OCI-LY1 (cell line): Measurements from ENCODE around the gene ADAMTS14.

Experiments used
- H2AFZ ChIP-seq: fragments of 200-600 bp; sonication (generic), shearing (Covaris generic); 2 replicates; pipeline ENCODE4 v1.6.0; 2014; ENCODE audit warnings: antibody characterized with exemption, mild to moderate bottlenecking, low read length
- H3F3A ChIP-seq: fragments of 200-600 bp; sonication (generic), shearing (Covaris generic); 2 replicates; pipeline ENCODE4 v1.6.0; 2014; ENCODE audit warnings: mild to moderate bottlenecking, antibody characterized with exemption, low read length, moderate library complexity; ENCODE audit not compliant: insufficient read depth
- H3K27ac ChIP-seq: fragments of 200-600 bp; sonication (generic); 2 replicates; pipeline ENCODE4 v1.5.1; 2014; ENCODE audit warnings: low read length, mixed run types, mild to moderate bottlenecking, low read depth; ENCODE audit not compliant: poor library complexity, severe bottlenecking
- H3K27me3 ChIP-seq: fragments of 200-600 bp; sonication (generic); 2 replicates; pipeline ENCODE4 v1.6.0; 2014; ENCODE audit warnings: antibody characterized with exemption, mild to moderate bottlenecking, low read length, moderate library complexity; ENCODE audit not compliant: insufficient read depth
- H3K36me3 ChIP-seq: fragments of 200-600 bp; sonication (generic); 2 replicates; pipeline ENCODE4 v1.6.1; 2014; ENCODE audit warnings: mild to moderate bottlenecking, antibody characterized with exemption, low read length, moderate library complexity, mixed read lengths; ENCODE audit not compliant: insufficient read depth
- H3K4me1 ChIP-seq: fragments of 200-600 bp; sonication (generic); 2 replicates; pipeline ENCODE4 v1.5.1; 2014; ENCODE audit warnings: mild to moderate bottlenecking, low read length, moderate library complexity; ENCODE audit not compliant: insufficient read depth, severe bottlenecking
- H3K4me2 ChIP-seq: fragments of 200-600 bp; sonication (generic), shearing (Covaris generic); 2 replicates; pipeline ENCODE4 v1.6.1; 2014; ENCODE audit warnings: low read length
- H3K4me3 ChIP-seq: fragments of 200-600 bp; sonication (generic); 2 replicates; pipeline ENCODE4 v1.5.1; 2014; ENCODE audit warnings: low read length, low read depth, mild to moderate bottlenecking, mixed read lengths; ENCODE audit not compliant: poor library complexity, severe bottlenecking
- H3K79me2 ChIP-seq: fragments of 200-600 bp; shearing (Covaris generic); 2 replicates; pipeline ENCODE4 v1.6.1; 2016; ENCODE audit warnings: mixed run types, low read length, mixed read lengths; ENCODE audit not compliant: insufficient read depth
- H3K9ac ChIP-seq: fragments of 200-600 bp; sonication (generic), shearing (Covaris generic); 2 replicates; pipeline ENCODE4 v1.6.1; 2014; ENCODE audit warnings: mild to moderate bottlenecking, low read length, mixed read lengths
- H3K9me2 ChIP-seq: fragments of 200-600 bp; sonication (generic), shearing (Covaris generic); 2 replicates; pipeline ENCODE4 v1.6.1; 2014; ENCODE audit warnings: low read depth, mild to moderate bottlenecking, low read length, mixed read lengths
- H3K9me3 ChIP-seq: fragments of 200-600 bp; shearing (Covaris generic); 2 replicates; pipeline ENCODE4 v1.6.1; 2014; ENCODE audit warnings: low read length, mixed read lengths
- H4K20me1 ChIP-seq: fragments of 200-600 bp; sonication (generic), shearing (Covaris generic); 2 replicates; pipeline ENCODE4 v1.6.0; 2016; ENCODE audit warnings: mild to moderate bottlenecking, low read length; ENCODE audit not compliant: insufficient read depth
- EZH2 ChIP-seq: fragments of 200-600 bp; sonication (generic), shearing (Covaris generic); IDR thresholded peaks from 2 replicates; pipeline ENCODE4 v1.8.0; 2017; ENCODE audit warnings: borderline replicate concordance, mixed run types, mild to moderate bottlenecking, antibody characterized with exemption, low read length, moderate library complexity, mixed read lengths
- TF ChIP-seq, protein P1 (sequence below): fragments of 200-600 bp; sonication (generic), shearing (Covaris generic); IDR thresholded peaks from 2 replicates; pipeline ENCODE4 v1.5.1; 2017; ENCODE audit warnings: mild to moderate bottlenecking, antibody characterized with exemption, low read length, moderate library complexity, mixed read lengths

ADAMTS14 gene

DNA sequence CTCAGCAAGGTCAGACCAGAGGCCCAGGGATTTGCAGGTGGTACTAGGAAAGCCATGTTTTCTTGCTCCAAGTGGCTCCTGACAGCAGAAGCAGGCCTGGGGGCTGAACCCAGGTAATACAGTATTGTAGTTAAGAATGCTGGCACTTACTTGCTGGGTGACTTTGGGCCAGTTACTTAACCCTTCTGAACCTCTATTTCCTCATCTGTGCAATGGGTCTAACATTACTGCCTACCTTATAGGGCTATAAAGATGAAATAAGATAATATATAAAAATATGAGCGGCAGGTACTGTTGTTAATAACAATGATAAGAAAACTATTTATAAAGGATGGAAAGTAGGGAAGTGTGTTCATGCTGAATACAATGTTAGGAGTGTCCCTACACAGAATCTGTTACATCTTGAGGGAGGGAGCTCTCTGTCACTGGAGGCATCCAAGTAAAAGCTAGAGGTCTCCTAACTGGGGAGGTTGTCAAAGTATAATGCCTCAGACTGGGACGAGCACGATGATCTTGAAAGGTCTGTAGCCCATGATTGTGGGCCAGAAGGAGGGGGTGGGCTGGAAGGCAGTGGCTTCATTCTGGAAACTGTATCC is 26.9 kb downstream of the ADAMTS14 start:
- peaks cover 11% of the 10 kb centered on the region for H3K4me1 ChIP-seq
- no peaks in the 10 kb centered on the region for H4K20me1 ChIP-seq
- H3K36me3 ChIP-seq: no peaks in the 10 kb centered on the region
- no peak for TF ChIP-seq EZH2
- TF ChIP-seq, protein P1, sequence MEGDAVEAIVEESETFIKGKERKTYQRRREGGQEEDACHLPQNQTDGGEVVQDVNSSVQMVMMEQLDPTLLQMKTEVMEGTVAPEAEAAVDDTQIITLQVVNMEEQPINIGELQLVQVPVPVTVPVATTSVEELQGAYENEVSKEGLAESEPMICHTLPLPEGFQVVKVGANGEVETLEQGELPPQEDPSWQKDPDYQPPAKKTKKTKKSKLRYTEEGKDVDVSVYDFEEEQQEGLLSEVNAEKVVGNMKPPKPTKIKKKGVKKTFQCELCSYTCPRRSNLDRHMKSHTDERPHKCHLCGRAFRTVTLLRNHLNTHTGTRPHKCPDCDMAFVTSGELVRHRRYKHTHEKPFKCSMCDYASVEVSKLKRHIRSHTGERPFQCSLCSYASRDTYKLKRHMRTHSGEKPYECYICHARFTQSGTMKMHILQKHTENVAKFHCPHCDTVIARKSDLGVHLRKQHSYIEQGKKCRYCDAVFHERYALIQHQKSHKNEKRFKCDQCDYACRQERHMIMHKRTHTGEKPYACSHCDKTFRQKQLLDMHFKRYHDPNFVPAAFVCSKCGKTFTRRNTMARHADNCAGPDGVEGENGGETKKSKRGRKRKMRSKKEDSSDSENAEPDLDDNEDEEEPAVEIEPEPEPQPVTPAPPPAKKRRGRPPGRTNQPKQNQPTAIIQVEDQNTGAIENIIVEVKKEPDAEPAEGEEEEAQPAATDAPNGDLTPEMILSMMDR: no peak
- H3K27ac ChIP-seq: no peak overlapping the region
- no peaks in the 10 kb centered on the region for H3F3A ChIP-seq
- no peaks in the 10 kb centered on the region for H3K9me2 ChIP-seq
- H2AFZ ChIP-seq: no peak overlapping the region
- no peak overlapping the region for H3K9ac ChIP-seq
- no peak overlapping the region for H3K4me2 ChIP-seq
- no peaks in the 10 kb centered on the region for H3K9me3 ChIP-seq
- H3K4me3 ChIP-seq: no peak overlapping the region
- no peaks in the 10 kb centered on the region for H3K27me3 ChIP-seq
- H3K79me2 ChIP-seq: no peaks in the 10 kb centered on the region

DNA sequence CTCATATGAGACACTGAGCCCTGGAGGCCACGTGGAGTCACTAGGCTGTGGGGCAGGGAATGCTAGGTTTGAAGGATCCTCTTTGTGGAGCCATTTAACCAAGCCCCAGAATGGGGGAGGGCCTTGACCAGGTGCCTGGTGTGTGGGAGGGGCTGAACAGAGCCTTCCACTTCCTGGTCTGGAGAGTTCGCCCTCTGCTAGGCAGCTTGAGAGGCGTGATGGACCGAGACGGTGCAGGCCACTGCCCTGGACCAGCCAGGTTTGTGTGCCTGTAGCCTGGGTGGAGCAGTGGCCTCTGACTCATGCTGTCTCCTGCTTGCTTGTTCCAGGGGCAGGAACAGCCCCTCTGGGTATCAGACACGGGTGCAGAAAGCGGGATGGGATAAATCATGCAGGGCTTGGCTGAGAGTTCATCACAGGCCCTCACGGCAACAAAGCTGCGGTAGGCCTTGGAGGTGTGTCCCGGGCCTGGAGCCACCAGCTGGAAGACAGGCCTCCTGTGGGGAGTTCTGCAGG is 27.4 kb downstream of the ADAMTS14 start:
- Histone ChIP-seq H3K9me2 (no peaks in the 10 kb centered on the region), H3K27ac (no peak overlapping the region), H4K20me1 (no peaks in the 10 kb centered on the region), H3K4me2 (peak overlapping the region; percentile 28; the same call in 1 of the 2 replicates), H3K27me3 (no peaks in the 10 kb centered on the region), H3K9me3 (no peaks in the 10 kb centered on the region), H3K9ac (no peak overlapping the region), H3K4me1 (peaks cover 11% of the 10 kb centered on the region), H3K79me2 (no peaks in the 10 kb centered on the region), H3F3A (no peaks in the 10 kb centered on the region), H2AFZ (no peak overlapping the region), H3K36me3 (no peaks in the 10 kb centered on the region), H3K4me3 (peak overlapping the region; percentile 17)
- TF ChIP-seq EZH2: no peak
- TF ChIP-seq, protein P1: no peak

DNA sequence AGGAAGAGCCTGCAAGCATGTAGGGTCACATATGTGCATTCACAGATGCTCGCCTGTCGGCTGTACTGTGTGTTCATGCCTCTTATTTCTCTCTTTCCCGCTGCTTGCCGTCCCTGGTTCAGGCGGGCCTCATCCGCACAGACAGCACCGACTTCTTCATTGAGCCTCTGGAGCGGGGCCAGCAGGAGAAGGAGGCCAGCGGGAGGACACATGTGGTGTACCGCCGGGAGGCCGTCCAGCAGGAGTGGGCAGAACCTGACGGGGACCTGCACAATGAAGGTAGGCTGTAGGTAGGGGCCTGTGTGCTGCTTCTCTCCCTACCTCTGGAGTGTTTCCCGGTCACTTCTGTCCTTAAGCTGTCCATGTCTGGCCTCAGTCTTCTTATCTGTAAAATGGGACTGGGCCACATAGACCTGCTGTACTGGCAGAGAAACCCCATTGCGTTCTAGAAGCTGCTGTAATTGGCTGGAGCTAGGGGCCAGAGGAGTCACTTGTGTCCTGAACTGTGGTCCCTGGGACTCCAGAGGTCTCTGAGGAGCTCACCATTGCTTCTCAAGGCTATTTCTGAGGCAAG is 30.0 kb downstream of the ADAMTS14 start:
- no peaks in the 10 kb centered on the region for H4K20me1 ChIP-seq
- H3K9me3 ChIP-seq: no peaks in the 10 kb centered on the region
- no peak overlapping the region for H3K27ac ChIP-seq
- no peaks in the 10 kb centered on the region for H3F3A ChIP-seq
- no peak overlapping the region for H3K9ac ChIP-seq
- H3K4me2 ChIP-seq: no peak overlapping the region
- H2AFZ ChIP-seq: no peak overlapping the region
- 0 out of 2 replicates have a peak, but pooled peaks cover 3% of the 10 kb centered on the region for H3K27me3 ChIP-seq
- H3K36me3 ChIP-seq: no peaks in the 10 kb centered on the region
- no peak overlapping the region for H3K4me3 ChIP-seq
- no peaks in the 10 kb centered on the region for H3K79me2 ChIP-seq
- no peaks in the 10 kb centered on the region for H3K9me2 ChIP-seq
- TF ChIP-seq EZH2: no peak
- TF ChIP-seq, protein P1: no peak
- H3K4me1 ChIP-seq: peaks cover 11% of the 10 kb centered on the region
